HG03280 (cell line): ENCODE data around the gene RAD9A.

Experiments
- ATAC-seq: cut with Tn5 transposase; IDR thresholded peaks from one replicate; pipeline ENCODE4 v1.9.1; 2021; ENCODE audit warnings: mild to moderate bottlenecking, moderate library complexity; ENCODE audit not compliant: unreplicated experiment

Gene RAD9A

DNA sequence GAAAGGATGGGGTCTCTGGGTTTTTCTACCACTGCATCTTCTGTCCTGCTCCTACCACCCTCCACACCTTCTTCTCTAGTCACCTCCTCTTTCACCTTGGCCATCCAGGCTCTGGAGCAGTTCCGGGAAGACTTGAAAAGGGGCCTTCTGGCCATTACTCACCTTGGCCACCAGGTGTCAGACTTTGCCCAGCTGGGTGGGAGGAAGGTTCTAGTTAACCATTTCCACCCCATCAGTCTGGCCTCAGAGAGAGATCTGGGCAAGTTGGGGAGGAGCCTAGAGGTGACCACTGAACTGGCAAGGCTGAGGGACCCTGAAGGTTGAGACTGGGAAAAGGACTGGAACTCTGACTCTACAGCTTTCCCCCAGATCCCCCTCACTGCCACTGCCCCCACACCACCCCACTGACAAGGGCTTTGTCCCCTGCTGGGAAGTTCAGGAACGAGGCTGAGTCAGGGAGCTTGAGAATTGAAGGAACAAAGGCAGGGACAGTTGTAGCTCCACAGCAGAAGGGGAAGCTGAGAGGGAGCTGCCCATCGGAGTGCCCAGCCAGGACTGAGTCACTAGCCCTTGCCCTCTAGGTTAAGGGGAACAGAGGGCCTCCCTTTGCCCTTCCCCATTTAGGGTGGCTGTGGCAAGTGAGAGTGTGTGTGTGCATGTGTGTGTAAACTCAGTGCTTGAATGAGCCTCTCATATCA lies 34.8 kb upstream of the RAD9A start:
- no peak for ATAC-seq

DNA sequence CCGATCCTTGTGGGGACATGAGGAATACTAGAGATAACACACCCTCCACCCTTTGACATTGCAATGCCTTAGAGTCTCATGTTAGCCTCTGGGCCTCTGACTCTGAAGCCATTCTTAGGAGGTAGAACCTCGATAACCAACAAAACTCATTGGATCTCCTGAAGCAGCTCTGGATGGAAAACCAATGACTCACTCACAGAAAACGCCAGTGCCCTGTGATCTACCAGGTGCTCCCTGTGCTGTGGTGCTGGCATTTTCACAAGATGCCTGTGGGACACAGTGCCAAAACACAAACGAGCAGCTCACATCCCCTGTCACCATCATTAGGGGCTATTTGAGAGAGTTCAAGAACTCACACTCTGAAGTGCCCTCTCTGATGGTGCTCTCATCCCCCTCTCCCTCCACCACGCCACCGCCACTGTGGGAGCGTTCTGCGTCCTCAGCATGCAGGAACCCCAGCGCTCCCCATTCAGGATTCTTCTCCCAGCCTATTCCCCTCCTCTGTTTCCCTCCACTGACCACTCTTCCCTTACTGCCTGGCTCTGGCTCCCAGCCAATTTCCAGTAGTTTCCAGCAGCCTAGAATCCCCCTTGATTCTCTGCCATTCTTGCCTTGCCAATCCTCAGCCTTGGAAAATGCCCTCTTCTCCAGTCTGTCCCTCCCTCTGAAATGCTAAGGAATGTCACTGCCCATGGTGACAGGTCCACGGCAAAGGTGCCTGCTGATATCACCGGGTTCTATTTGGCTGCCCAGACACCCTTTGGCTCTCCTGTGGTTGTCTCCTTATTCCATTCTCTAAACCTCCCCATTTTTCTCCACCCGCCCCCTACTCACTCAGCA lies 33.7 kb upstream of the RAD9A start:
- ATAC-seq = no peak

DNA sequence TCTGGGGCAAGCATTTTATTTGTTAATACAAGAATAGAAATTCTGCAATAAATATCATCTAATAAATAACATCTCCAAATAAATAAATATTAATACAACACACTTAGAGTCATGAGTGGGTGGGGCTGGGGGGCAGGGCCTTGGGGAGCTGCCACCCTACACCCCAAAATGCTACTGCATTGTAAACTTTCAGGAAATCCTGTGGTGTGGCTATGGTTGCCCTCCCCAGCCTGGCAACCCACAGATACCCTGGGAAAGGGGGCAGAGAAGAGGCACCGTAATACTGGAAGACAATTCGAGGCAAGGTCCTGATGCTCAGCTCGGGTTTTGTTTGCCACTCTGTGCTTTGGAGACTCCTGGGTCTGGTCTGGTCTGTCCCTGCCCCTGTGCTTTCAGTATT lies 27.6 kb upstream of the RAD9A start:
- no peak for ATAC-seq

DNA sequence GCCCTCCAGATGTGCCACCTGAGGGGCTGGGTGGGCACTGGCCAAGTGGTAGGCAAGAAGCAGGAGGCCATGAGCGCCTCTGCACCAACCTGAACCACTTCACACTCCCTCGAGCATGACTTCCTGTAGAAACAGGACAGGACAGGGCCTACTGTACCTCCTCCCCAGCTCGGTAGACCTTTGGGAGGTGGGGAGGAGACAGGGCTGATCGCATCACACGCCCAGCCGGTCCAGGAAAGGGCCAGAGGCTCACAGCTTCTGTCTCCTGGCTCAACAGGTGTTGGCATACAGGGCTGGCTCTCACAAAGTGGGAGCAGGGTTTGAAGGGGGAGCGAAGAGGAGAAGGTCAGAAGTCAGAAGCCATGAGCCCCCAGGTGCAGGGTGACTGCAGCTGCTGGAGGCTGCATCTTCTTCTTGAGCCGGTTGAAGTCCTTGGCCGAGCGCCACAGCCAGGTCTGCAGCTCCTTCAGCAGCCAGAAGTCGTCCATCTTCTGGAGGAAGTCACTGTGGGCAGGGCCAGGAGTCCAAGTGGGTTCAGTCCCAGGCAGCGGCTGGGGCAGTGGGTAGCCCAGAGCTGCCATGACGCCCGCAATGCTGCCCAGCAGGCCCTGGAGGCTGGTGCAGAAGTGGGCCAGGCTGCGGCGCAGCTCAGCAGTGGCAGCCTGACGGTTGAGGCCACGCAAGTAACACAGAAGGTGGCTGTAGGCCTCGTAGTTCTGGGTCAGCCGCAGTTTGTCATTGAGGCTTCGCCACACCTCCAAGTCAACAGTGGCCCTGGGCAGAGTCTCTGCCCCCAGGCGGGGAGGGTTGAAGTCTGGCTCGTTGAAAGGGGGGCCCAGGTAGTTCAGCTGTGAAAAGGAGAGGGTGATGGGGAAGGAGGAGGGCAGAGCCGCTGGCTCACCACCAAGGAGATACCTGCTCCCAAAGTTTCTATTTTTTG lies 26.7 kb upstream of the RAD9A start:
- no peak for ATAC-seq

DNA sequence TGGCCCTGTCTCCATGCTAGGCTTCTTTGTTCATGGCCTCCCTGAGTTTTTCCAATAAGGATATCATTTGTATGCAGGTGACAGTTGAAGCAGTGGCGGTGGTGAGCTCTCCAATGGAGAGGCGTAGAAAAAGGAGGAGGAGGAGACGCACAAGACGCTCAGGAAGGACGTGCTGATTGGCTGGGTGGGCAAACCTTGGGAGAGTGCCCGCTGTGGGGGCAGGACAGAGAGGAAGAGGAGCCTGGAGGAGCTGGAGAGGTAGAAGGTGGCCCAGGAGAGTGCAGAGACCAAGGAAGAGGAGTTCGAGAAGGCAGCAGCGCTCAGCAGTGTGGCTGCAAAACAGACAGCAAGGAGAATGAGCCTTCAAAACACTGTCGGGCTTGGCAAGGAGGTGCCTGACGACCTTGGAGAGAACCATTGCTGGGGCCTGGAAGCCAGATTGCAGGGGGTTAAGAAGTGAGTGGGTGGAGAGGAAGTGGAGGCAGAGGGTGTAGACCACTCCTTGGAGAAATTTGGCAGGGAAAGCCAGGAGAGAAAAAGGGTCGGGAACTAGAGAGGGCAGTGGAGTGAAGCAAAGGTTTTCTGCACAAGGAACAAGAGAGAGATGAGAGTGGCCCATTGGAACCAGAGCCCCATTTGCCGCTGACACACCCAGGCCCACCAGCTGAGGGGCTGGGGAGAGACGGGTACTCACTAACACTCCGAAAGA lies 25.9 kb upstream of the RAD9A start:
- no peak for ATAC-seq

DNA sequence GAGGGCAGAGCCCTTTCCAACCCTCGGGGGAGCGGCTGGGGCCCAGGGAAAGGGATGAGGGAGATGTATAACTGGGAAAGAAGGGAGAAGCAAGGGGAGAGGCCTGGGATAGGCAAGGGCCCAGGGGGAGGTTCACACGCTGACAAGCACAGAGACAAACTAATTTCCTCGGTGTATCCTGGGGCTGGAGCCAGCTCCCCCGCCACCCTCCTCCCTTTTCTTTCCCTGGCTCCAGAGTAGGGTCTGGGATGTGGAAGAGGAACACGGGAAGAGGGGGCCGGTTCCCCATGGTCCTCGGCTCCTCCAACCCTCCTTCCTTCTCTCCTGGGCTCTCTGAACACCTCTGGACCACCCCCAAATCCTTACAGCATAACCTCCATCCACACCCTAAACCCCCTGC lies 25.2 kb upstream of the RAD9A start:
- ATAC-seq = no peak

DNA sequence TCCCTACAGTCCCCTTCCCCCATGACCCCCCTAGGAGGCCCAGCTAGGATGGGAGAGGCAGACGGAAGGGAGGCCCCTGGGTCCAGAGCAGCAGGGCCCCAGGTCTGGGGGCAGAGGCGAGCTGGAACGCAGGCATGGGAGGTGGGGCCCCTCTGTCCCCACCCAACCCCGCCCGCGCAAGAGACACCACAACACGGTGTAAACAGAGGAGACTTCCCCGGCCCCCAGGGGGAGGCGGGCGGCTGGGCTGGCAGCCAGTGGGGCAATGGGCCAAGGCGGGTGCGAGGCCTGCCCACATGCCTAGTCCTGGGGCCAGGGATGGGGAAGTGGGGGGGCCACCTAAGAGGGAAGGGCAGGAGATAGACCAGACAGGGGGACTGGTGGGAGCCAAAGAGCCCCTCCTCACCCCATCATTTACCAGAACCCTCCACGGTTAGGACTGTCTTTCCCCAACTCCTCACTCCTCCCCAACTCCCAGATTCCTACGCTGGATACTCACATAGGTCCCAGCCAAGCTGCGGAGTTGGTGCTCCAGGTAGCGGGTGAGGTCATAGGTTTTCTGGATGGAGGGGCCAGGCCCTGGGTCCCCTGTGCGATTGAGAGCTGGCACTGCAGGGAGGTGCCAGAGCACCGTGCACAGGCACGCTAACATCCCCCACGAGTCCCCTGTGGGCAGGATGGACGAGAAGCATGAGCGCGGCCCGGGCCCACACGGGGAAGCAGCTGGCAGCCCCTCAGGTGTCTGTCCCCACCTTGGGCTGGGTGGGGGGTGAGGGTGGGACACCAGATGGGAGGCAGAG lies 24.6 kb upstream of the RAD9A start:
- no peak for ATAC-seq

DNA sequence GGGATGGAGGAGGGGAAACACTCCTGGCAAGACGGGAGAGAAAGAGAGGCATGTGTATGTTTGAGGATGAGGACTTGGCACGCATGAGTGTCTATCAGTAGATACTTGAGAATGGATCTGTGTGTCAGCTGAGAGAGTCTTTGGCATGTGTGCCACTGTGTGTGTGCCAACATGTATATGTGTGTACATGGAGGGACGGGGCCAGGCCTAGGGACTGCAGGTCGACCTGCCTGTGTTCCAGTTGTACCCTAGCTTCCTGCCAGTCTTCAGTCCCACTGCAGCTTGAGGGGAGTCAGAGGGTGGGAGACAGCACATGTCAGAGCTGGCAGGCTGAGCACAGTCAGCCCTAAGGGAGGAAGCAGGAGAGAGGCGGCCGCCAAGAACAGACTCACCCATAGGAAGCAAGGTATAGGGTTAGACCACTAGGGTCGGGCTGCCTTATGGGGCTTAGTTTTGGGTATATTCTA lies 24.0 kb upstream of the RAD9A start:
- ATAC-seq = no peak

DNA sequence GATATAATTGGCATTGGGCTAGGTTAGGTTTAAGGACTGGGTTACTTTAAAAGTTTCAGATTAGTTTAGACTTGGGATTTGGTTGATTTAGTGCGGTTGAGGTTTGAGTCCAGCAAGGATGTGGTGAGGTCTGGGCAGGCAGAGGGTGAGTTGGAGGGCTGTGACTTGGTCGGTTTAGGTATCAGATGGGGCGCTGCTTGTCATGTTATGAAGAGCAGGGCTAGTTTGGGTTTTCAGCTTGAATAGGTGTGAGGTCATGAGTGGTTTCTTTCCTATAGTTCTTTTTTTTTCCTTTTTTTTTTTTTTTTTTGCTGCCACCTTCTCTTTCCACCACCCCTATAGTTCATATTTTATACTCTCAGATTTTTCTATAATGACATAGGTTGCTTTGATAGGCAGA lies 23.2 kb upstream of the RAD9A start:
- ATAC-seq = no peak

DNA sequence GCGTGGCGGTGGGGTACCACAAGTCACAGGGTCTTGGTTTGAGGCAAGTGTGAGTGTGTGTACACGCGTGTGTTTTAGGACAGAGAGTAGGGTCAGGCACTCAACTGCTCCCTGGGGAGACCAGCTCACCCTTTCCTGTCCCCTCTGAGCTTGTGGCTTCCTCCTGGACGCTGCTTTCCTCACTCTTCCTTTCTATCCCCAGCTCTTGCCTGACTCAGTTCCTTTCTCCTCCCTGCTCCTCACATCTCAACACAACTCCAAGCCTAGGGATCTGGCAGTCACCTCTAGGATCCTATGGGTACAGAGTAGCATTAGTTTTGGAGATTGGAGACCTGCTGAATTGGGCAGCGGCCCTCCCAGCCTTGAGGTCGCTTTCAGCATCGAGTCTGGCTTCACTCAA lies 22.5 kb upstream of the RAD9A start:
- no peak for ATAC-seq

DNA sequence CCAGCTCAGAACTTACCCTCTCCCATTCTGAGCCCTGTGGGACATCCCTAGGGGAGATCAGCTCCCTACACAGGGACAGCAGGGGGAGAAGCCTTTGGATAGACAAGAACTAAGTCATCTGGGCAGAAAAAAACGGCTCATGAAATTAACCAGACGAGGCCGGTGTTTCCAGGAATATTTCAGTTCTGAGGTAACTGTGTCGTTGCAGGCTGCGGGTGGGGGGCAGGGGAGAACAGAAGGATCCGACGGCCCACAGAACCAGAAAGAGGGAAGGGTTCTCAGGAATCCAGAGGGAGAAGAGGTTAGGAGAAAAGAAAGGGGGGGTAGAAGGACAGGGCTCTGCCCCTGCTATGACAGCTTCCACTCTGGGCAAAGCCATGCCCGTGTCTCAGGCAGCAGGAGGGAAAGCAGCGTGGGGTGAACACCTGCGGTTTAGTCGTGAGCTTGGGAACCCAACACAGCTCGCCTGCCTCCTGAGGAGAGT lies 21.9 kb upstream of the RAD9A start:
- no peak for ATAC-seq

DNA sequence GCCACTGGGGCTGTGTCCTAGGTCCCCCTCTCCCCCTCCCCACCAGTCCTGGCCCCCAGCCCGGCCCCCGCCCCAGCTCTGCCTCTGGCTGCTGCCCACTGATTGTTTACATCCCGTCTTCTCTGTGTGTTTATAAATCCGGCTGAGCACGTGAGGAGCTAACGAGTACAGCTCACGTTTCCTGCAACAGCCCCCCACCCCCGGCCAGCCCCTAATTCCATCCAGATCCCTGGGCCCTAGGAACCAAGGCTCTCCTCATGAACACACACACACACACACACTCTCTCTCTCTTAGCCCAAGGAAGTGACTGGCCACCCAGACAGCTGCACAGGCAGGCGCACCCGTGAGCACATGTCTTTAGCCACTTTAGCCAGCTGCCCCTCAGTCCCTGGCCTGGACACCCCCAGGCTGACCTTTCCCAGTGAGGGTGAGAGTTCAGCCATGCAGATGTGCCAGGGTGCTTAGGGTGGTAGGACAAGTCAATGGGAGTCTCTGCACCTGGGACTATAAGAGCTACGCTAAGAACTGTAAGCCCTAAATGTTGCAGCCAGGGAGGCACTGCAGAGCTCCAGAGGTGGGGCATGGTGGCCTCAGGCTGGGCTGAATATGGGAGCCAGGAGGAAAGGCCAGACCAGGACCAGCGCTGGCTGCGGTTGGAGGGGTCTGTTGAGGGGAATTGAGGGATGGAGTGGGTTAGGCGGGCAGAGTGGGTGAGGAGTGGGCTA lies 21.3 kb upstream of the RAD9A start:
- no peak for ATAC-seq

DNA sequence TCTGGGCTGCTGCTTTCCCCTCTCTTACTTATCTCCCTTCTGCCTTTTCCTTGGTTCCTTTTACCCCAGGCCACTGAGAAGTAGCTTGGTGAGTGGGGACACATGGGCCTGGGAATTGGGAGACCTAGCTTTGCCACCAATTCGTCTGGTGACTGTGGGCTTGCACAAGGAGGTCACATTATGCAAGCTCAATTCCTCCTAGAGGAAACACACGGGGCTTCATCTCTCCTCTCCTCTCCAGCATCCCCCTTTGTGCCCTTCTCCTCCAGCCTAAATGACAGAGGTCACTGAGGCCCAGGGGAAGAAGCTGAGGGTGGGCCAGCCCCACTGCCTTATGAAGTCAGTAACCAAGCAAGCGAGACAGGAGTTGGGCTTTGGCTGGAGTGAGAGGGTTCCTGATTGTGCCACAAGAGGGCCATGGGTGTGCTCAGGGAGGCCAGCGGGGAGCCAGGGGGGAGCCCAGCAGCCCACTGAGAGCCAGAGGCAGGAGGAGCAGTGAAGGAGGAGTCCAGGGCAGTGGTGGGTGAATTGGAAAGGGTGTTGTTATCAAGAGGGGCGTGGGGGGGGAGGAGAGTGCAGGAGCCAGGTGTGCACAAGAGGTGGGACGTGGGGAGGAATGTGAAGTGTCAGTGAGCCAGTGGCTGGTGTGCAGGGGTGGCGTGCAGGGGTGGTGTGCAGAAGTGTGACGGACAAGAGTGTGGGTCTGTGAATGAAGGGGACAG lies 20.4 kb upstream of the RAD9A start:
- no peak for ATAC-seq

DNA sequence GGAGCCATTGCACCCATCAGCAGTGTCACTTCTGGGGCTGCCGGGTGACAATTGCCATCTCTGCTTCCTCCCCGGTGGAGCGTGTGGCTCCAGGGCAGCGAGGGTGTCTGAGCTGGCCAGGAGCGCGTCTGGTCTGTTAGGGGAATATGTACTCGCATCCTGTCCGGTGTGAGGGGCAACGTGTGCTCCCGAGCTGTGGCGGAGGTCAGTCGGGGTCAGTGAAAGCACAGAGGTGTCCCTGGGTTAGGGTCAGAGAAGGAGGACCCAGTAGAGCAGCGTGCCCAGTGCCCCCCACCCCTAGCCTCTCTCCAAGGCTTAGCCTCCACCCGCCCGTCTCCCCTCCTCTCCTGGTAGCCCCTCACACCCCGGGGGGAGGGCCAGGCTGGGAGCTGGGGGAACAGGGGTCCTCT lies 19.9 kb upstream of the RAD9A start:
- no peak for ATAC-seq

DNA sequence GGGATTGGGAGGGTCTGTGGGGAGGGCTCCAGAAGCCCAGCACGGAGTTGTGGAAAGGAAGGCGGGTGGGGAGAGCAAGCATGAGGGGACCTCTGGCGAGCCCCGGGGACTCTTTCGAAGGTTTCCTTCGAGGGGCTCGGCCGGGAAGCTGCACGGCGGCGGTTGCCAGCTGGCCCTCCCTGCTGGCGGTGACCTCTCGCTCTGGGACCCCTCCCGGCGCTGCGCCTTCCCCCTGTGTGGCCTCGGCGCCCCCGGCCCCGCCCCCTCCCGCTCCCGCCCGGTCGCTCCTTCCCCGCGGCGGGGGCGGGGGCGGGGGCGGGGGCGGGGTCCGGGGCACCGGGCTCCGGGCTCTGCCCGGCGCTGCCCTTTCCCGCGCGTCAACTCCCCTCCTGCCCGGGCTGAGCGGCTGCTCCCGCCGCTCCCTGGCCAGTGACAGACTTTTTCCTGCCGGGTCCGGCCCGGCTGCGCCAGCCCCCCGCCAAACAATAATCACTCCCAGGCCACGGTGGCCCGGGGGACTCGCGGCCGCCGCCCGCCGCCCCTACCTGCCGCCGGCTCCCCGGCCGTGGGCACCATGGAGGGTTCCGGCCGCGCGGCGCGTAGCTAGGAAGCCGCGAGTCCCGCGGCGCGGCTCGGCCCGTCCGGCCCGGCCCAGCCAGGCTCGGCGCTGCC lies 19.3 kb upstream of the RAD9A start:
- ATAC-seq = no peak

DNA sequence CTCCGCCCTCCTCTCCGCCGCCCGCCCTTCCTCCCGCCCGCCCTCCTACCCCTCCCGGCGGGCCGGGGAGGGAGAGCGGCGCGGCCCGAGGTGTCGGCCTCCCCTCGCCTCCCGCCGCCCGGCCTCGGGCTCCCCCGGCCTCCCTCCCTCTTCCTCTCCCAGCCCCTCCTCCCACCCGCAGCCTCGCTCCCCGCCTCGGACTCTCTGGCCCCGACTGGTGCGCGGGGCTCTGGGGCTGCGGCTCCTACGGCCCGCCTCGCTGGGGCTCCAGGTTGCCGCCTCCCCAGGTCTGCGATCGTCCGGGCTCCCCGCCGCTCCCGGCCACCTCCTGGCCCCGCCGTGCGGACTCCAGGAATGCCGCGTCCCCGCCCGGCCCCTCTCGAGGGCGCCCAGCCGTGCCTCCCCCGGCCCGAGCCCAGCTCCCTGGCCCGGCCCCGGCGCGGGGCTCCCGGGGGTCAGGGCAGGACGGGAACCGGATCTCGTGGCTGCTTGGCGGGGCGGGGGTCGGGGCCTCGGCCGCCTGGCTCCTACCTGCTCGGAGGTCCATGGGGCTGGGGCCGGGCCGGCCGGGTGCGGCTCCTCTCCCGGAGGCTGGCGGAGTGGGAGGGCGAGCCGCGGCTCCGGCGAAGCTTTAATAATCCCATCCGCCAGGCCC lies 18.7 kb upstream of the RAD9A start, which contains the start of gene CLCF1:
TSS of gene CLCF1 (minus strand) at position 606 of the 655 bp plus-strand sequence. CDS start at position 547, 59 bp downstream.
- no peak for ATAC-seq
